Esophagus squamous epithelium (tissue), 4 donors: ENCODE data around the gene AVPR1B.

Experiments
- POLR2A ChIP-seq, 4 donors: fragments of 450-650 bp; IDR thresholded peaks; one replicate each; pipeline ENCODE4 v1.6.1; 2017; ENCODE audit warnings: antibody characterized with exemption in 4 of 4, mild to moderate bottlenecking in 4 of 4, moderate library complexity in 3 of 4
- TF ChIP-seq, protein P1 (sequence below), 6 experiments: fragments of 450-650 bp in 4 of 6; fragments of 200-600 bp in 2 of 6; sonication (generic) in 2 of 6; IDR thresholded peaks; one replicate each; pipeline ENCODE4 v1.5.1; 2016 to 2019; ENCODE audit warnings: antibody characterized with exemption in 6 of 6, mild to moderate bottlenecking in 4 of 6, moderate library complexity in 4 of 6

DNA sequence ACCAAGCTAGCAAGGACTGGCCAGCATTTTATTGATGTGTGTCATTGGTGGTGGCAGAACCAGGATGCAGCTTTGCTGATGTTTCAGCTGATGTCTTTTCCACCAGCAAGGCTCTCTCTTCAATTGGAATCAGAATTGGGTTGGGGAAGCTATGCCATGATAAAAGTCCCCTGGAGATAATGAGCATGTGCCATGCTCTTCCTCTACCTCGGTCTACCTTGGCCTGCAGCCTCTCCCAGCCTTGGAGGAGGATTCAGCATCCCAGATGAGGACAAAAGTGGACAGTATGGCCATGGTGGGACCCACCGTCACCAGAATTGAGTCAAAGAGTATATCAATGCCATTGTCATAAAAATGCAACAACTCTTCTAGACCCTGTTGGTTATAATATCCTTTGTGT, 8.6 kb downstream of the AVPR1B start:
- TF ChIP-seq, protein P1, sequence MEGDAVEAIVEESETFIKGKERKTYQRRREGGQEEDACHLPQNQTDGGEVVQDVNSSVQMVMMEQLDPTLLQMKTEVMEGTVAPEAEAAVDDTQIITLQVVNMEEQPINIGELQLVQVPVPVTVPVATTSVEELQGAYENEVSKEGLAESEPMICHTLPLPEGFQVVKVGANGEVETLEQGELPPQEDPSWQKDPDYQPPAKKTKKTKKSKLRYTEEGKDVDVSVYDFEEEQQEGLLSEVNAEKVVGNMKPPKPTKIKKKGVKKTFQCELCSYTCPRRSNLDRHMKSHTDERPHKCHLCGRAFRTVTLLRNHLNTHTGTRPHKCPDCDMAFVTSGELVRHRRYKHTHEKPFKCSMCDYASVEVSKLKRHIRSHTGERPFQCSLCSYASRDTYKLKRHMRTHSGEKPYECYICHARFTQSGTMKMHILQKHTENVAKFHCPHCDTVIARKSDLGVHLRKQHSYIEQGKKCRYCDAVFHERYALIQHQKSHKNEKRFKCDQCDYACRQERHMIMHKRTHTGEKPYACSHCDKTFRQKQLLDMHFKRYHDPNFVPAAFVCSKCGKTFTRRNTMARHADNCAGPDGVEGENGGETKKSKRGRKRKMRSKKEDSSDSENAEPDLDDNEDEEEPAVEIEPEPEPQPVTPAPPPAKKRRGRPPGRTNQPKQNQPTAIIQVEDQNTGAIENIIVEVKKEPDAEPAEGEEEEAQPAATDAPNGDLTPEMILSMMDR (IDR thresholded peaks at IDR 0.05) = no peak
- no peak for TF ChIP-seq POLR2A (IDR thresholded peaks at IDR 0.05)
